ENCODE data around the gene NPR3. TPM values are rescaled to one million over a fixed set of nuclear protein-coding genes. Genes with fewer than 3 reads are reported as not detected.

Gene NPR3
- total RNA-seq, 4 donors from 2014 or later, result 0.81 to 4.9 (median 1.3) TPM

DNA sequence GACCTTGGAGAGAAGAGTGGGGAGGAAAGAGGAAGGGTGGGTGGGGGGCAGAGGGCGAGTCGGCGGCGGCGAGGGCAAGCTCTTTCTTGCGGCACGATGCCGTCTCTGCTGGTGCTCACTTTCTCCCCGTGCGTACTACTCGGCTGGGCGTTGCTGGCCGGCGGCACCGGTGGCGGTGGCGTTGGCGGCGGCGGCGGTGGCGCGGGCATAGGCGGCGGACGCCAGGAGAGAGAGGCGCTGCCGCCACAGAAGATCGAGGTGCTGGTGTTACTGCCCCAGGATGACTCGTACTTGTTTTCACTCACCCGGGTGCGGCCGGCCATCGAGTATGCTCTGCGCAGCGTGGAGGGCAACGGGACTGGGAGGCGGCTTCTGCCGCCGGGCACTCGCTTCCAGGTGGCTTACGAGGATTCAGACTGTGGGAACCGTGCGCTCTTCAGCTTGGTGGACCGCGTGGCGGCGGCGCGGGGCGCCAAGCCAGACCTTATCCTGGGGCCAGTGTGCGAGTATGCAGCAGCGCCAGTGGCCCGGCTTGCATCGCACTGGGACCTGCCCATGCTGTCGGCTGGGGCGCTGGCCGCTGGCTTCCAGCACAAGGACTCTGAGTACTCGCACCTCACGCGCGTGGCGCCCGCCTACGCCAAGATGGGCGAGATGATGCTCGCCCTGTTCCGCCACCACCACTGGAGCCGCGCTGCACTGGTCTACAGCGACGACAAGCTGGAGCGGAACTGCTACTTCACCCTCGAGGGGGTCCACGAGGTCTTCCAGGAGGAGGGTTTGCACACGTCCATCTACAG is 760 bp downstream of the NPR3 start:
- TF ChIP-seq EP300 (IDR thresholded peaks at IDR 0.05), result no peak
- no peaks in the 10 kb centered on the region for H3K9me3 ChIP-seq
- H3K27ac ChIP-seq, result no peak overlapping the region
- no CpG with 5 or more reads among the region's 76 CpGs for WGBS, 2 donors (ENCODE audit: low coverage in 1 of 2)
- no peaks in the 10 kb centered on the region for H3K36me3 ChIP-seq
- H3K27me3 ChIP-seq, result peaks cover 40% of the 10 kb centered on the region
- peak overlapping the region in 1 of 2 donors; percentile 64 for H3K4me3 ChIP-seq
- peaks cover 0 to 37% (median 20%) of the 10 kb centered on the region in 3 donors for H3K4me1 ChIP-seq
- no peak for ATAC-seq

GRCh38 chr5:32712481-32713360 is 1.6 kb downstream of the NPR3 start:
- WGBS, 2 donors (ENCODE audit: low coverage in 1 of 2), result 16 to 18% methylated on average over 7 to 11 of the region's 56 CpGs

DNA sequence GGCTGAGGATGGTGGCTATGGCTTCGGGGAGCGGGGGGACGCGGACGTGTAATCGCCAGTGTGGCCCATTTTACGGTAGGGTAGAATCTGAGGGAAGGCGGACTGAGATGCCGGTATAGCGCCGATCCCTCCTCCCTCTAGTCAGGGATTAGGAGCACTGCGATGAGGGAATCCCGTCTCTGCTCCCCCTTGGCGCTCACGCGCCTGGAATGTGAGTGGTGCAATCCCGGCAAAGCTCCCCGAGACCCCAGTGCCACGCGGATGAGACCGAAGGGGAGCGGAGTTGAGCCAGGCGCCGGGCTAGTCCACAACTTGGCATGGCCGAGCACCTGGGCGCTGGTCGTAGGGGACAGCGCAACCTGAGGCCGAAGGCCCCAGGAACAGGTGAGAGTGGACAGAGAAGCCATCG is 2.2 kb downstream of the NPR3 start:
- no peak for ATAC-seq
- 0 to 12% methylated on average over 2 to 14 of the region's 30 CpGs for WGBS, 2 donors (ENCODE audit: low coverage in 1 of 2)
- Histone ChIP-seq H3K4me1 (peaks cover 0 to 37% (median 20%) of the 10 kb centered on the region in 3 donors), H3K4me3 (peak overlapping the region in 1 of 2 donors; percentile 64), H3K27me3 (peaks cover 40% of the 10 kb centered on the region), H3K27ac (no peak overlapping the region), H3K9me3 (peaks cover 0 to 5% (median 0%) of the 10 kb centered on the region in 3 donors), H3K36me3 (no peaks in the 10 kb centered on the region)
- TF ChIP-seq, protein P1, sequence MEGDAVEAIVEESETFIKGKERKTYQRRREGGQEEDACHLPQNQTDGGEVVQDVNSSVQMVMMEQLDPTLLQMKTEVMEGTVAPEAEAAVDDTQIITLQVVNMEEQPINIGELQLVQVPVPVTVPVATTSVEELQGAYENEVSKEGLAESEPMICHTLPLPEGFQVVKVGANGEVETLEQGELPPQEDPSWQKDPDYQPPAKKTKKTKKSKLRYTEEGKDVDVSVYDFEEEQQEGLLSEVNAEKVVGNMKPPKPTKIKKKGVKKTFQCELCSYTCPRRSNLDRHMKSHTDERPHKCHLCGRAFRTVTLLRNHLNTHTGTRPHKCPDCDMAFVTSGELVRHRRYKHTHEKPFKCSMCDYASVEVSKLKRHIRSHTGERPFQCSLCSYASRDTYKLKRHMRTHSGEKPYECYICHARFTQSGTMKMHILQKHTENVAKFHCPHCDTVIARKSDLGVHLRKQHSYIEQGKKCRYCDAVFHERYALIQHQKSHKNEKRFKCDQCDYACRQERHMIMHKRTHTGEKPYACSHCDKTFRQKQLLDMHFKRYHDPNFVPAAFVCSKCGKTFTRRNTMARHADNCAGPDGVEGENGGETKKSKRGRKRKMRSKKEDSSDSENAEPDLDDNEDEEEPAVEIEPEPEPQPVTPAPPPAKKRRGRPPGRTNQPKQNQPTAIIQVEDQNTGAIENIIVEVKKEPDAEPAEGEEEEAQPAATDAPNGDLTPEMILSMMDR (IDR thresholded peaks at IDR 0.05), result no peak
- TF ChIP-seq EP300 (IDR thresholded peaks at IDR 0.05), result no peak
- TF ChIP-seq POLR2AphosphoS5 (IDR thresholded peaks at IDR 0.05), result no peak
- no peak for TF ChIP-seq POLR2A (IDR thresholded peaks at IDR 0.05)

More at GRCh38 chr5:32712481-32713360, 1.6 kb downstream of the NPR3 start:
- no peak for TF ChIP-seq POLR2A (IDR thresholded peaks at IDR 0.05)
- TF ChIP-seq, protein P1 (IDR thresholded peaks at IDR 0.05), result peak in 1 of 4 experiments; percentile 7
- Histone ChIP-seq H3K9me3 (no peaks in the 10 kb centered on the region), H3K27me3 (peaks cover 40% of the 10 kb centered on the region), H3K4me3 (peak overlapping the region in 1 of 2 donors; percentile 64), H3K4me1 (peaks cover 0 to 37% (median 20%) of the 10 kb centered on the region in 3 donors), H3K36me3 (no peaks in the 10 kb centered on the region), H3K27ac (no peak overlapping the region)
- ATAC-seq, result no peak

- Histone ChIP-seq H3K27me3 (peaks cover 40% of the 10 kb centered on the region), H3K9me3 (peaks cover 0 to 10% (median 0%) of the 10 kb centered on the region in 3 donors), H3K27ac (no peak overlapping the region), H3K4me1 (peaks cover 0 to 37% (median 20%) of the 10 kb centered on the region in 3 donors), H3K36me3 (no peaks in the 10 kb centered on the region), H3K4me3 (peak overlapping the region in 1 of 2 donors; percentile 64)
- no peak for ATAC-seq
- WGBS, 2 donors (ENCODE audit: low coverage in 1 of 2), result 36% methylated on average over 7 of the region's 37 CpGs; no CpG with 5 or more reads in 1 of the 2 donors
- TF ChIP-seq, protein P1 (IDR thresholded peaks at IDR 0.05), result no peak
- TF ChIP-seq EP300 (IDR thresholded peaks at IDR 0.05), result no peak
- no peak for TF ChIP-seq POLR2AphosphoS5 (IDR thresholded peaks at IDR 0.05)
- no peak for TF ChIP-seq POLR2A (IDR thresholded peaks at IDR 0.05)
These were observed 2.8 kb downstream of the NPR3 start for GRCh38 chr5:32713770-32714381.

DNA sequence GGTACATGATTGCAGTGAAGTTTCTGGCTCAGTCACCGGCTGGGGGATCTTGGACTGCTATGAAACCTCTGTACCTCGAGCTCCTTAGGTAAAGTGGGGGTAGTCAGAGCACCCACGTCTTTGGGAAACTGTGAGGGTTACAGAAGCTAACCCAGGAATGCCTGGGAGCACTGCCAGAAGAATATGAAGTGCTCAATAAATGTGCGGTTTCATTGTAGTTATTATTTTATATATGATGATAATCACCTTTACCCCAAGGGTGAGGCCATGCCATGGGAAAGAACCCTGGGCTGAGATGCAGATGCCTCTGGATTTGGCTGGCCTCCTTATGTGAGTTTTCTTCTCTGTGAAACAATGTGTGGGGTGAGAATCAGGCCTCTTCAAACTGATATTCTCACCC is 3.7 kb downstream of the NPR3 start:
- peaks cover 0 to 19% (median 0%) of the 10 kb centered on the region in 3 donors for H3K9me3 ChIP-seq
- H3K36me3 ChIP-seq, result no peaks in the 10 kb centered on the region
- no peak overlapping the region for H3K4me3 ChIP-seq
- no peak overlapping the region for H3K27ac ChIP-seq
- WGBS, 2 donors (ENCODE audit: low coverage in 1 of 2), result 53 to 55% methylated on average over 2 of the region's 4 CpGs
- peaks cover 0 to 37% (median 20%) of the 10 kb centered on the region in 3 donors for H3K4me1 ChIP-seq
- ATAC-seq, result no peak
- peaks cover 40% of the 10 kb centered on the region for H3K27me3 ChIP-seq
- TF ChIP-seq, protein P1 (IDR thresholded peaks at IDR 0.05), result no peak
- TF ChIP-seq POLR2AphosphoS5 (IDR thresholded peaks at IDR 0.05), result no peak
- TF ChIP-seq EP300 (IDR thresholded peaks at IDR 0.05), result no peak
- no peak for TF ChIP-seq POLR2A (IDR thresholded peaks at IDR 0.05)
